Kidney (tissue), 14 donors: ENCODE measurements around the gene RGS4. TPM values are rescaled to one million over a fixed set of nuclear protein-coding genes. Genes with fewer than 3 reads are reported as not detected.

Experiments used
- DNase-seq, 5 donors: peaks; one replicate each; pipeline ENCODE4 v3.0.0-alpha.2; 2013 to 2020
- FAIRE-seq: peaks from 2 replicates; lab custom pipeline; 2012; peaks lifted over from hg19 to GRCh38; lab: Jason Lieb, UNC
- H3K27ac ChIP-seq, 2 donors: one replicate each; pipeline ENCODE4 v1.7.0; 2013; ENCODE audit warnings: low read depth in 2 of 2, low read length in 2 of 2, inconsistent platforms in 1 of 2
- H3K27me3 ChIP-seq: one replicate; pipeline ENCODE4 v1.7.1; 2013; ENCODE audit warnings: low read length, inconsistent platforms; ENCODE audit not compliant: control insufficient read depth, insufficient read depth
- H3K36me3 ChIP-seq, 3 donors: one replicate each; pipeline versions ENCODE4 v1.7.0 to v1.7.1; 2013; ENCODE audit warnings: low read length in 3 of 3, control low read depth in 1 of 3, inconsistent platforms in 1 of 3; ENCODE audit not compliant: insufficient read depth in 3 of 3, control insufficient read depth in 2 of 3
- H3K4me1 ChIP-seq, 3 donors: one replicate each; pipeline versions ENCODE4 v1.7.0 to v1.7.1; 2013; ENCODE audit warnings: low read length in 3 of 3, inconsistent platforms in 1 of 3, low read depth in 1 of 3; ENCODE audit not compliant: control insufficient read depth in 2 of 3, insufficient read depth in 2 of 3
- H3K4me3 ChIP-seq, 3 donors: one replicate each; pipeline versions ENCODE4 v1.7.0 to v1.8.1; 2013; ENCODE audit warnings: low read length in 3 of 3, control low read depth in 1 of 3, inconsistent platforms in 1 of 3
- H3K9ac ChIP-seq, 3 donors: one replicate each; pipeline versions ENCODE4 v1.7.0 to v1.7.1; 2013; ENCODE audit warnings: low read length in 3 of 3, control low read depth in 1 of 3, inconsistent platforms in 1 of 3
- H3K9me3 ChIP-seq, 3 donors: one replicate each; pipeline versions ENCODE4 v1.7.0 to v1.7.1; 2013; ENCODE audit warnings: low read length in 3 of 3, control low read depth in 1 of 3, inconsistent platforms in 1 of 3; ENCODE audit not compliant: control insufficient read depth in 2 of 3, insufficient read depth in 1 of 3
- intact Hi-C: fragments of 100-400 bp; cut with DNase I; formaldehyde crosslinking; loops from one replicate; pipeline ENCODE4 v1.11.1; 2022
- polyA plus RNA-seq: library from polyadenylated mRNA; stranded (reverse); fragments of 350-450 nt; fragmentation: Illumina TruSeq; extraction: RNeasy Lipid Tissue Mini Kit (QIAGEN cat#74804); gene quantifications from one replicate; pipeline ENCODE4 v1.2.3, GENCODE V29; 2014; ENCODE audit warnings: low read depth, low replicate concordance; ENCODE audit not compliant: insufficient read depth
- total RNA-seq: library from RNA; stranded (reverse); fragmentation: NEBNext Ultra II Directional; extraction: Animal tissue kit (Norgen Biotek cat#: 25700); gene quantifications from one replicate; pipeline ENCODE4 v1.2.1, GENCODE V29; 2021
- TF ChIP-seq, protein P1 (sequence below): IDR thresholded peaks from 3 replicates; pipeline ENCODE4 v1.5.1; 2012; ENCODE audit warnings: mild to moderate bottlenecking, moderate library complexity, borderline replicate concordance; ENCODE audit not compliant: insufficient read depth; ENCODE audit errors: extremely low read depth
- donor health status: control.
- donor health status: control.
- donor health status: control.
- donor health status: control.
- donor health status: control.
- donor health status: DM: yes; HTN: yes; CAD: no.
- donor health status: Normal renal cell carcinoma (clear cell type).

The RGS4 gene
- total and polyA plus RNA-seq, 2 donors from 2014 or later = 2.0 to 3.1 TPM

DNA sequence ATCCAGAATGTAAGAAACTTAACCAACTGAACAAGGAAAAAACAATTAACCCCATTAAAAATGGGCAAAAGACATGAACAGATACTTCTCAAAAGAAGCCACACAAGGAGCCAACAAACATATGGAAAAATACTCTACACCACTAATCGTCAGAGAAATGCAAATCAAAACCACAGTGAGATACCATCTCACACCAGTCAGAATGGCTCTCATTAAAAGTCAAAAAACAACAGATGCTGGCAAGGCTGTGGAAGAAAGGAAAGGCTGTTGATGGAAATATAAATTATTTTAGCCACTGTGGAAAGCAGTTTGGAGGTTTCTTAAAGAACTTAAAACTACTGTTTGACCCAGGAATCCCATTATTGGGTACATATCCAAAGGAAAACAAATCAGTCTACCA, 51.2 kb downstream of the RGS4 start:
- intact Hi-C loops = no loop called here
- Histone ChIP-seq H3K9ac (no peak overlapping the region), H3K36me3 (no peaks in the 10 kb centered on the region), H3K4me1 (no peaks in the 10 kb centered on the region), H3K27ac (no peak overlapping the region), H3K27me3 (no peaks in the 10 kb centered on the region), H3K4me3 (no peak overlapping the region), H3K9me3 (no peaks in the 10 kb centered on the region)
- TF ChIP-seq, protein P1, sequence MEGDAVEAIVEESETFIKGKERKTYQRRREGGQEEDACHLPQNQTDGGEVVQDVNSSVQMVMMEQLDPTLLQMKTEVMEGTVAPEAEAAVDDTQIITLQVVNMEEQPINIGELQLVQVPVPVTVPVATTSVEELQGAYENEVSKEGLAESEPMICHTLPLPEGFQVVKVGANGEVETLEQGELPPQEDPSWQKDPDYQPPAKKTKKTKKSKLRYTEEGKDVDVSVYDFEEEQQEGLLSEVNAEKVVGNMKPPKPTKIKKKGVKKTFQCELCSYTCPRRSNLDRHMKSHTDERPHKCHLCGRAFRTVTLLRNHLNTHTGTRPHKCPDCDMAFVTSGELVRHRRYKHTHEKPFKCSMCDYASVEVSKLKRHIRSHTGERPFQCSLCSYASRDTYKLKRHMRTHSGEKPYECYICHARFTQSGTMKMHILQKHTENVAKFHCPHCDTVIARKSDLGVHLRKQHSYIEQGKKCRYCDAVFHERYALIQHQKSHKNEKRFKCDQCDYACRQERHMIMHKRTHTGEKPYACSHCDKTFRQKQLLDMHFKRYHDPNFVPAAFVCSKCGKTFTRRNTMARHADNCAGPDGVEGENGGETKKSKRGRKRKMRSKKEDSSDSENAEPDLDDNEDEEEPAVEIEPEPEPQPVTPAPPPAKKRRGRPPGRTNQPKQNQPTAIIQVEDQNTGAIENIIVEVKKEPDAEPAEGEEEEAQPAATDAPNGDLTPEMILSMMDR = no peak
- DNase-seq (no peak), FAIRE-seq (no peak)

DNA sequence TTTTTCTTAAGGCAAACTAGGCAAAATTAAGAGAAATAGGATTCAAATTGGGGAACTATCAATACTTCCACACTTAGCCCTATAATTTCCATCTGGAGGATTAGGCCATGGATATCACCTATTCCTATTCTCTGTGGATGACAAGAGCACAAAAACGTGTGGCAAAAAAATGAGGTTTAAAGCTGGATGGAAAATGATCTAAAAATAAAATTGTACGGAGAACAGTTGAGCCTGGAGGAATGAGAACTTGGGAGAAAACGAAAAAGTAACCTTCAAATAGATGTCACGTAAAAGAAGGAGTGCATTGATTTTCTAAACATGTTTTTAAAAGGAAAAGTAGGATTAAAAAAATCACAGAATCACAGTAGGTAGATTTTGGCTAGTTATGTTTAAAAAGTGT, 55.7 kb downstream of the RGS4 start:
- no peak overlapping the region for H3K4me3 ChIP-seq
- TF ChIP-seq, protein P1 = no peak
- no peak overlapping the region for H3K27ac ChIP-seq
- H3K36me3 ChIP-seq = no peaks in the 10 kb centered on the region
- DNase-seq (no peak), FAIRE-seq (no peak)
- H3K9me3 ChIP-seq = no peaks in the 10 kb centered on the region
- intact Hi-C loops = no loop called here
- no peaks in the 10 kb centered on the region for H3K27me3 ChIP-seq
- H3K4me1 ChIP-seq = no peaks in the 10 kb centered on the region
- no peak overlapping the region for H3K9ac ChIP-seq

Other genes starting within 250 kb of the RGS4 start
- 0.60 TPM for gene CCDC190, start 208.2 kb upstream of the RGS4 start, total RNA-seq
- not detected for gene CCDC190, start 208.2 kb upstream of the RGS4 start, polyA plus RNA-seq
- 359 TPM for gene RGS5, start 133.6 kb downstream of the RGS4 start, total RNA-seq
- gene RGS5, start 133.6 kb downstream of the RGS4 start, polyA plus RNA-seq = 60.5 TPM